K562 (cell line): ENCODE measurements around the gene RHBDL3. TPM values are rescaled to one million over a fixed set of nuclear protein-coding genes. Genes with fewer than 3 reads are reported as not detected.

Experiments
- ATAC-seq: fragments of 200-7000 bp; cut with Tn5 transposase; 3 replicates; pipeline ENCODE4 v1.9.1; 2020; ENCODE audit warnings: moderate library complexity
- BruUV-seq: library from RNA; stranded (reverse); fragments of 400-500 nt; replicated peaks from 2 replicates; lab custom pipeline; 2021; lab: Mats Ljungman, UMichigan
- CTCF ChIA-PET: fragments of 300-600 bp; formaldehyde crosslinking; extraction: SDS; loops from one replicate; lab custom pipeline; 2021; ENCODE audit warnings: low intra/inter-chr PET ratio; lab: Yijun Ruan, JAX
- POLR2A ChIA-PET: fragments of 300-600, 350-650 bp; sonication (Branson Sonifier 250); formaldehyde crosslinking; extraction: SDS; loops from one replicate; lab custom pipeline; 2021; ENCODE audit warnings: antibody characterized with exemption, inconsistent platforms; lab: Yijun Ruan, JAX
- DNase-seq, 4 experiments: peaks; one replicate each; pipeline versions ENCODE4 v3.0.0 to v3.0.0-alpha.2; 2011 to 2018; ENCODE audit warnings: low spot score in 3 of 4, mixed read lengths in 3 of 4; ENCODE audit errors: extremely low read depth in 1 of 4
- FAIRE-seq: peaks from 2 replicates; lab custom pipeline; 2011; peaks lifted over from hg19 to GRCh38; lab: Jason Lieb, UNC
- H2AFZ ChIP-seq: 2 replicates; pipeline ENCODE4 v1.6.0; 2011; ENCODE audit warnings: low read depth, low read length, control low read depth, inconsistent platforms
- H3K27ac ChIP-seq: fragments of 200-600 bp; 3 replicates; pipeline ENCODE4 v1.8.0; 2011; ENCODE audit warnings: low read depth, mild to moderate bottlenecking, control low read depth, inconsistent platforms, low read length, moderate library complexity, mixed read lengths; ENCODE audit errors: extremely low read depth
- H3K27me3 ChIP-seq, 2 experiments: fragments of 300-600 bp in 1 of 2; 2 replicates in 1 of 2; 3 replicates in 1 of 2; pipeline versions ENCODE4 v1.6.0 to v1.8.0; 2011; ENCODE audit warnings: inconsistent platforms in 2 of 2, low read length in 2 of 2, mild to moderate bottlenecking in 1 of 2, mixed read lengths in 1 of 2, moderate library complexity in 1 of 2; ENCODE audit not compliant: control insufficient read depth in 2 of 2, insufficient read depth in 2 of 2
- H3K36me3 ChIP-seq: fragments of 300-600 bp; 3 replicates; pipeline ENCODE4 v1.8.0; 2011; ENCODE audit warnings: mild to moderate bottlenecking, low read length, inconsistent platforms; ENCODE audit not compliant: control insufficient read depth, insufficient read depth
- H3K4me1 ChIP-seq, 2 experiments: fragments of 200-600 bp in 1 of 2; replicated peaks in 1 of 2; 2 replicates in 1 of 2; 3 replicates in 1 of 2; pipeline versions ENCODE4 v1.5.1 to v1.8.0; 2011; ENCODE audit warnings: inconsistent platforms in 2 of 2, low read length in 2 of 2, mild to moderate bottlenecking in 1 of 2, mixed read lengths in 1 of 2, moderate library complexity in 1 of 2; ENCODE audit not compliant: control insufficient read depth in 2 of 2, insufficient read depth in 2 of 2
- H3K4me2 ChIP-seq: 2 replicates; pipeline ENCODE4 v1.6.1; 2011; ENCODE audit warnings: low read length, control low read depth, inconsistent platforms, mixed read lengths; ENCODE audit not compliant: insufficient read depth
- H3K4me3 ChIP-seq: fragments of 200-600 bp; sonication (generic), shearing (Covaris generic); 2 replicates; pipeline ENCODE4 v1.5.1; 2016; ENCODE audit warnings: control low read depth, inconsistent platforms
- H3K79me2 ChIP-seq: fragments of 200-600 bp; 3 replicates; pipeline ENCODE4 v1.8.0; 2011; ENCODE audit warnings: low read length, inconsistent platforms; ENCODE audit not compliant: control insufficient read depth, insufficient read depth
- H3K9ac ChIP-seq, 2 experiments: 2 replicates each; pipeline versions ENCODE4 v1.6.0 to v1.6.1; 2011; ENCODE audit warnings: low read depth in 2 of 2, low read length in 2 of 2, control low read depth in 1 of 2, inconsistent platforms in 1 of 2, mild to moderate bottlenecking in 1 of 2, mixed read lengths in 1 of 2; ENCODE audit not compliant: insufficient read depth in 1 of 2
- H3K9me1 ChIP-seq: one replicate; pipeline ENCODE4 v1.6.0; 2011; ENCODE audit warnings: inconsistent platforms, mild to moderate bottlenecking, low read length, moderate library complexity; ENCODE audit not compliant: control insufficient read depth, insufficient read depth
- H3K9me3 ChIP-seq: replicated peaks from 2 replicates; pipeline ENCODE4 v1.5.1; 2011; ENCODE audit warnings: low read depth, low read length, inconsistent platforms; ENCODE audit not compliant: control insufficient read depth, insufficient read depth
- H4K20me1 ChIP-seq: replicated peaks from 2 replicates; pipeline ENCODE4 v1.6.1; 2011; ENCODE audit warnings: low read length, inconsistent platforms, mixed read lengths; ENCODE audit not compliant: control insufficient read depth, insufficient read depth
- ATF1 ChIP-seq, 2 experiments: fragments of 450-650 bp in 1 of 2; IDR thresholded peaks; 2 replicates each; pipeline ENCODE4 v1.6.1; 2016; ENCODE audit warnings: missing compliant biosample characterization in 1 of 2, missing genetic modification characterization in 1 of 2
- BACH1 ChIP-seq: fragments of 200-800 bp; sonication (Bioruptor generic); IDR thresholded peaks from 2 replicates; pipeline ENCODE4 v1.6.1; 2016; ENCODE audit warnings: missing genetic modification characterization, missing compliant biosample characterization
- E2F6 ChIP-seq, 2 experiments: IDR thresholded peaks; 2 replicates each; pipeline ENCODE4 v1.6.1; 2011; ENCODE audit warnings: borderline replicate concordance in 1 of 2, control low read depth in 1 of 2, low read depth in 1 of 2, low read length in 1 of 2, mild to moderate bottlenecking in 1 of 2, mixed read lengths in 1 of 2, moderate library complexity in 1 of 2; ENCODE audit not compliant: insufficient read depth in 1 of 2, insufficient read length in 1 of 2, poor library complexity in 1 of 2, severe bottlenecking in 1 of 2; ENCODE audit errors: extremely low read depth in 1 of 2
- MAX ChIP-seq: sonication (generic); formaldehyde crosslinking; IDR thresholded peaks from 2 replicates; pipeline ENCODE4 v1.9.0; 2022; ENCODE audit warnings: mild to moderate bottlenecking, missing genetic modification reagents
- POLR3A ChIP-seq: IDR thresholded peaks from 2 replicates; pipeline ENCODE4 v1.6.1; 2011; ENCODE audit warnings: borderline replicate concordance, mild to moderate bottlenecking, moderate library complexity; ENCODE audit not compliant: insufficient read length, insufficient read depth; ENCODE audit errors: extremely low read depth
- PTBP1 ChIP-seq: fragments of 200-400 bp; formaldehyde crosslinking; IDR thresholded peaks from 2 replicates; pipeline ENCODE4 v1.6.1; 2017; ENCODE audit warnings: low read depth, low read length
- RBM14 ChIP-seq: fragments of 200-400 bp; formaldehyde crosslinking; IDR thresholded peaks from 2 replicates; pipeline ENCODE4 v1.6.1; 2018; ENCODE audit warnings: low read depth, mild to moderate bottlenecking, low read length, moderate library complexity, borderline replicate concordance; ENCODE audit not compliant: insufficient read depth
- STAT6 ChIP-seq: sonication (generic); formaldehyde crosslinking; IDR thresholded peaks from 2 replicates; pipeline ENCODE4 v1.8.1; 2023; ENCODE audit warnings: mild to moderate bottlenecking, missing genetic modification reagents
- ZFP1 ChIP-seq: fragments of 450-650 bp; formaldehyde crosslinking; IDR thresholded peaks from 2 replicates; pipeline ENCODE4 v1.4.0; 2020; ENCODE audit warnings: mild to moderate bottlenecking, mixed read lengths
- ZNF143 ChIP-seq: sonication (generic); formaldehyde crosslinking; IDR thresholded peaks from 2 replicates; pipeline ENCODE4 v1.9.0; 2022; ENCODE audit warnings: mild to moderate bottlenecking, missing genetic modification reagents
- ZNF277 ChIP-seq: fragments of 250-450 bp; sonication (Bioruptor Pico); IDR thresholded peaks from 2 replicates; pipeline ENCODE4 v1.8.0; 2022; ENCODE audit warnings: inconsistent platforms, mild to moderate bottlenecking, moderate library complexity, borderline replicate concordance
- WGBS: fragments of 100-300 bp; shearing (Covaris generic); methylation state at CpG from one replicate; pipeline ENCODE4 v1.1.6; 2016; ENCODE audit warnings: low coverage, mixed read lengths; ENCODE audit not compliant: insufficient coverage; ENCODE audit errors: missing lambda C conversion rate; 5-methylcytosine and 5-hydroxymethylcytosine counted together
- in situ Hi-C: fragments of 300-500 bp; cut with MboI; formaldehyde crosslinking; loops from 4 replicates; pipeline ENCODE4 v1.15.0; 2018; ENCODE audit warnings: inconsistent platforms, mixed read lengths
- intact Hi-C: fragments of 100-400 bp; cut with micrococcal nuclease; formaldehyde crosslinking; loops from 2 replicates; pipeline ENCODE4 v1.14.2; 2022
- polyA plus RNA-seq, 8 experiments: library from polyadenylated mRNA; depleted of rRNA in 4 of 8; stranded (reverse) in 5 of 8; unstranded in 3 of 8; fragments of >200 nt; fragmentation: Nextera tagmentation in 2 of 8; fragmentation: Illumina TruSeq in 1 of 8; extraction: Ambion mirVana in 2 of 8; extraction: Trizol in 1 of 8; gene quantifications; 2 replicates each; pipeline versions ENCODE4 v1.2.1 to v1.2.3, GENCODE V29; 2011 to 2014; ENCODE audit warnings: inconsistent platforms in 1 of 8, missing spikeins in 1 of 8
- total RNA-seq, 7 experiments: library from RNA; depleted of rRNA in 6 of 7; stranded (reverse); fragments of >200 nt in 6 of 7; fragmentation: Illumina TruSeq in 2 of 7; extraction: Trizol in 2 of 7; gene quantifications; 2 replicates each; pipeline versions ENCODE4 v1.2.1 to v1.2.3, GENCODE V29; 2011 to 2021; ENCODE audit warnings: low replicate concordance in 1 of 7

The RHBDL3 gene
- total and polyA plus RNA-seq, 9 of the 15 experiments (the other 6 are each of a cell fraction or from before 2014, with no cell fraction given) = 0.06 to 0.31 (median 0.09) TPM; not detected in 4

GRCh38 chr17:32265192-32265923 lies at the start of gene RHBDL3 (continued):
- TF ChIP-seq E2F6 (IDR thresholded peaks at IDR 0.05; ENCODE audit: borderline replicate concordance in 1 of 2, extremely low read depth in 1 of 2, insufficient read depth in 1 of 2, insufficient read length in 1 of 2, low read depth in 1 of 2, low read length in 1 of 2, poor library complexity in 1 of 2, severe bottlenecking in 1 of 2) = peak in 1 of 2 experiments; percentile 63
- TF ChIP-seq ATF1 (CRISPR knock-in tag; IDR thresholded peaks at IDR 0.05) = no peak
- no peak for TF ChIP-seq ATF1 (tag; IDR thresholded peaks at IDR 0.05)
- TF ChIP-seq, all 486 proteins: peak for 3

- ChIA-PET POLR2A (interaction anchor here (0.5 kb wide), 1 partner anchor 22 kb away, joined by 3 read pairs; no protein-coding TSS in a partner anchor), CTCF (no interaction called here)
- in situ Hi-C loops = no loop called here
- no peak overlapping the region for H3K4me3 ChIP-seq
- ATAC-seq (no peak), FAIRE-seq (no peak), DNase-seq (no peak)
- intact Hi-C loops = no loop called here
- H3K9me3 ChIP-seq = no peaks in the 10 kb centered on the region
- 38% methylated on average over 3 of the region's 3 CpGs for WGBS
- H3K9ac ChIP-seq = no peak overlapping the region
- no peaks in the 10 kb centered on the region for H3K79me2 ChIP-seq
- H3K4me2 ChIP-seq = no peak overlapping the region
- no peaks in the 10 kb centered on the region for H3K27me3 ChIP-seq
- H4K20me1 ChIP-seq = no peaks in the 10 kb centered on the region
- H2AFZ ChIP-seq = no peak overlapping the region
- H3K27ac ChIP-seq = no peak overlapping the region
- H3K9me1 ChIP-seq = no peaks in the 10 kb centered on the region
- H3K36me3 ChIP-seq = peaks cover 13% of the 10 kb centered on the region; the same call in 2 of the 3 replicates
- no TSS peak for BruUV-seq
- H3K4me1 ChIP-seq = no peaks in the 10 kb centered on the region
- no peak for TF ChIP-seq ZFP1 (CRISPR knock-in tag)
- no peak for TF ChIP-seq STAT6 (CRISPR knock-in tag)
- TF ChIP-seq BACH1 (tag) = no peak
- TF ChIP-seq POLR3A = no peak
- TF ChIP-seq PTBP1 = no peak
- no peak for TF ChIP-seq RBM14
- no peak for TF ChIP-seq MAX (CRISPR knock-in tag)
- TF ChIP-seq ZNF143 (CRISPR knock-in tag) = no peak
- TF ChIP-seq ZNF277 (CRISPR knock-in tag) = no peak
These were observed 43.0 kb upstream of the RHBDL3 start for GRCh38 chr17:32222621-32223020.
